ENCODE data around the gene RBM28. TPM values are rescaled to one million over a fixed set of nuclear protein-coding genes. Genes with fewer than 3 reads are reported as not detected.

Gene RBM28
- total RNA-seq, 1 donor from 2014 or later = 73.7 TPM

GRCh38 chr7:128361411-128362379 lies 18.0 kb upstream of the RBM28 start, which contains the start of gene PRRT4:
Gene PRRT4 (minus strand): TSS chr7:128361690.
- Mint-ChIP-seq H3K4me1 (peaks cover 32% of the 10 kb centered on the region), H3K4me3 (peak within 1 kb of the TSS; percentile 83), H3K27me3 (ENCODE audit: low read depth) (peaks cover 83% of the 10 kb centered on the region), H3K36me3 (ENCODE audit: low read depth) (no peaks in the 10 kb centered on the region), H3K27ac (ENCODE audit: unreplicated experiment) (no peak within 1 kb of the TSS), H3K9me3 (no peaks in the 10 kb centered on the region)
- DNase-seq (ENCODE audit: low read depth, low spot score) = peak; percentile 38
- TF ChIP-seq, protein P1, sequence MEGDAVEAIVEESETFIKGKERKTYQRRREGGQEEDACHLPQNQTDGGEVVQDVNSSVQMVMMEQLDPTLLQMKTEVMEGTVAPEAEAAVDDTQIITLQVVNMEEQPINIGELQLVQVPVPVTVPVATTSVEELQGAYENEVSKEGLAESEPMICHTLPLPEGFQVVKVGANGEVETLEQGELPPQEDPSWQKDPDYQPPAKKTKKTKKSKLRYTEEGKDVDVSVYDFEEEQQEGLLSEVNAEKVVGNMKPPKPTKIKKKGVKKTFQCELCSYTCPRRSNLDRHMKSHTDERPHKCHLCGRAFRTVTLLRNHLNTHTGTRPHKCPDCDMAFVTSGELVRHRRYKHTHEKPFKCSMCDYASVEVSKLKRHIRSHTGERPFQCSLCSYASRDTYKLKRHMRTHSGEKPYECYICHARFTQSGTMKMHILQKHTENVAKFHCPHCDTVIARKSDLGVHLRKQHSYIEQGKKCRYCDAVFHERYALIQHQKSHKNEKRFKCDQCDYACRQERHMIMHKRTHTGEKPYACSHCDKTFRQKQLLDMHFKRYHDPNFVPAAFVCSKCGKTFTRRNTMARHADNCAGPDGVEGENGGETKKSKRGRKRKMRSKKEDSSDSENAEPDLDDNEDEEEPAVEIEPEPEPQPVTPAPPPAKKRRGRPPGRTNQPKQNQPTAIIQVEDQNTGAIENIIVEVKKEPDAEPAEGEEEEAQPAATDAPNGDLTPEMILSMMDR (conservative IDR thresholded peaks at IDR 0.05) = peak; percentile 21

DNA sequence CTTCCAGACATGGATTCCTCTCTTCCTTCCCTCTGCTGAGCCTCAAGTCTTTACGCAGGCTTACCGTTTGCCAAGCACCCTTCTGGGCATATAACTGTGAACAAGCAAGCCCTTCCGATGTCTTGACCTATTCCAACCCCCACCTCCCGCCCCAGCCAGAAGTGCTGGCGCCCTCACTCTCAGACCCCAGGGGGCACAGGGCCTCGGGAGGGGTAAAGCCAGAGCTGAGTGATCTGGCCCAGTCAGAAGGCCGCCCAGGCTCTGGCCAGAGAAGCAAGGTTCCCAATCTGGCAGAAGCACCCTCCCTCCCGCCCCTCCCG lies 16.6 kb upstream of the RBM28 start:
- TF ChIP-seq, protein P1 (conservative IDR thresholded peaks at IDR 0.05) = no peak
- Mint-ChIP-seq H3K27ac (ENCODE audit: unreplicated experiment) (no peak overlapping the region), H3K4me3 (peak overlapping the region; percentile 83), H3K4me1 (peaks cover 34% of the 10 kb centered on the region), H3K36me3 (ENCODE audit: low read depth) (no peaks in the 10 kb centered on the region), H3K27me3 (ENCODE audit: low read depth) (peaks cover 70% of the 10 kb centered on the region), H3K9me3 (no peaks in the 10 kb centered on the region)
- no peak for DNase-seq (ENCODE audit: low read depth, low spot score)

DNA sequence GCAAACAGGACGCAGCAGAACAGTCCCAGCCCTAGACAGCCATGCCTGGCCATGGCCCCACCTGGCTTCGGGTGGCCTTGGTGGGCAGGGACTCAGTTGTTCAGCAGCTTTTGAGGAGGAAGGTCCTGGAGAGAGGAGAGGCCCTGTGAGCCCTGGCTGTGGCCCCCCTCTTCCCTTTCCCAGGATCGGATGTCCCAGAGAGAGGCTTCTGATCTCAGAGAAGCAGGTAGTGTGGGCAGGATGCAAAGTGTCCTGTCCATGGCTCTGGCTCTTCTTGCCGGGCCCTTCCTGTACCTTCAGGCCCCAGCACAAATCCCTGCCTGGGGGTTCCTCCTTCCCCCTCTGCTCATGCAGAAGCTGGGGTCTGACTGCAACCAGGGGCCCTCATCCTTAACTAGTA lies 16.2 kb upstream of the RBM28 start:
- Mint-ChIP-seq H3K27ac (ENCODE audit: unreplicated experiment) (no peak overlapping the region), H3K4me3 (peak overlapping the region; percentile 83), H3K4me1 (peaks cover 34% of the 10 kb centered on the region), H3K36me3 (ENCODE audit: low read depth) (no peaks in the 10 kb centered on the region), H3K27me3 (ENCODE audit: low read depth) (peaks cover 66% of the 10 kb centered on the region), H3K9me3 (no peaks in the 10 kb centered on the region)
- TF ChIP-seq, protein P1 (conservative IDR thresholded peaks at IDR 0.05) = no peak
- no peak for DNase-seq (ENCODE audit: low read depth, low spot score)

DNA sequence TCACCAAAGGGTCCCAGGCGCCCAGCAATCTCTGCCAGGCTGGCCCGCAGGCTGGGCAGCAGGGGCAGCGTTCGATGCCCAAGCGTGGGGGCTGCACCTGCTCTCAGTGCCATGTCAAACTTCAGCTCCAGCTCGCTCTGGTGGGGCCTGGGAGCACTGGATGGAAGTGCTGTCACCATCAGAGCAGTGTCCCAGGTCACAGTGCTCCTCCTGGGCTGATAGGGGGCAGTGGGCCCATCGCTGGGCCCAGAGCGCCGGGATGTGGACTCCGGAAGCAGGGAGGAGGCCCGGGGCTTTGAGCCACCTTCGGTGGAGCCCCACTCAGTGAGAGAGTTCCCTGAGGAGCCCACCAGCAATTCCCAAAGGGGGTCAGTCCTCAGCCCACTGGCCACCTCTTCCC lies 15.6 kb upstream of the RBM28 start:
- TF ChIP-seq, protein P1 (conservative IDR thresholded peaks at IDR 0.05) = no peak
- Mint-ChIP-seq H3K27ac (ENCODE audit: unreplicated experiment) (no peak overlapping the region), H3K27me3 (ENCODE audit: low read depth) (peaks cover 60% of the 10 kb centered on the region), H3K4me1 (peaks cover 34% of the 10 kb centered on the region), H3K4me3 (peak overlapping the region; percentile 83), H3K36me3 (ENCODE audit: low read depth) (no peaks in the 10 kb centered on the region), H3K9me3 (no peaks in the 10 kb centered on the region)
- DNase-seq (ENCODE audit: low read depth, low spot score) = no peak

- Mint-ChIP-seq H3K4me3 (no peak overlapping the region), H3K4me1 (peaks cover 37% of the 10 kb centered on the region)
These were observed 14.5 kb upstream of the RBM28 start for GRCh38 chr7:128358233-128358632.

More at GRCh38 chr7:128358233-128358632, 14.5 kb upstream of the RBM28 start:
- Mint-ChIP-seq H3K36me3 (ENCODE audit: low read depth) (no peaks in the 10 kb centered on the region), H3K27ac (ENCODE audit: unreplicated experiment) (no peak overlapping the region), H3K27me3 (ENCODE audit: low read depth) (peaks cover 55% of the 10 kb centered on the region), H3K9me3 (no peaks in the 10 kb centered on the region)
- no peak for DNase-seq (ENCODE audit: low read depth, low spot score)
- TF ChIP-seq, protein P1 (conservative IDR thresholded peaks at IDR 0.05) = no peak
